ENCODE results near the gene URM1. TPM values are rescaled to one million over a fixed set of nuclear protein-coding genes. Genes with fewer than 3 reads are reported as not detected.
A peak's percentile ranks its signal among the peaks of the same experiment; 100 is the strongest.

Gene URM1
- total and polyA plus RNA-seq, 3 experiments from 2014 or later, result 56.3 to 108 (median 100) TPM

DNA sequence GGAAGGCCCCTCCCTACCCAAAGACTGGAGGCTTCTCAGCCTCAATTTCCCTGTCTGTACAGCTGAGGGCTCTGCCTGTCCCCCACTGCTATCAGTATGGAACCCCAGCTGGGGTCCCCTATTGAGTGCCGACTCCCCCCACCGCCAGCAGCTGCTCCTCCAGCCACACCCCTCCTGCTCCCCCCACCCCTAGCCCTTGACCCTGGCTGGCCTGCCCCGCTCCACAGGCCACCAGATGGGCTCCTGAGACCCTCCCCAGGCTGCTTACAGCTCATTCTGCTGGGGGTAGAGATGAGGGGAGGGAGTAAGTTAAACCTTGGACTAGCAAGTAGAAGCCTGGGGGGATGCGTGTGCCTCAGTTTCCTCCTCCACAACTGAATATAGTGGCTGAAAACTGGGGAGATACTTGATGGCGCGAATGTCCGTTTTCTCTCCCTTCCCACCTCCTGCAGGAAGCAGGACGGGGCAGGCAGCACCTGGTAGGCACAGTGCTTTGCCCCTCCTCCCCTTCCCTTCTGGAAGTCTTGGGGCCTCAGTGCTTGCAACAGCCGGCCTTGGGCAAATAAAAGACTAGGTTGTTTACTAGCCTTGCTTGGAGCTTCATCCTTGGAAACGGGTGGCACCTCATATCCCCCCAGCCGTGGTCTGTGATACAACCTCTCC is 19.1 kb downstream of the URM1 start:
- no peak overlapping the region for H3K4me3 ChIP-seq (ENCODE audit: low read length)
- no peaks in the 10 kb centered on the region for H3K27me3 Mint-ChIP-seq
- no peak overlapping the region for H3K4me3 Mint-ChIP-seq
- ChIA-PET POLR2A (no interaction called here), CTCF (interaction anchor here (1.4 kb wide), 1 partner anchor 30 kb away, joined by 4 read pairs; no protein-coding TSS in a partner anchor)
- H3K36me3 ChIP-seq (ENCODE audit: insufficient read depth, low read length), result peaks cover 32% of the 10 kb centered on the region
- no peaks in the 10 kb centered on the region for H3K27me3 ChIP-seq (ENCODE audit: insufficient read depth, low read length, poor library complexity, severe bottlenecking)
- peak overlapping the region in 1 of 8 donors; percentile 33 for H3K27ac Mint-ChIP-seq
- H3K4me1 ChIP-seq (ENCODE audit: insufficient read depth, low read length), result no peaks in the 10 kb centered on the region
- H3K9me3 Mint-ChIP-seq, result no peaks in the 10 kb centered on the region
- DNase-seq, result no peak
- no peak overlapping the region for H3K27ac ChIP-seq (ENCODE audit: low read depth, low read length)
- no peaks in the 10 kb centered on the region for H3K9me3 ChIP-seq (ENCODE audit: low read length)
- H3K4me1 Mint-ChIP-seq, result no peaks in the 10 kb centered on the region
- H3K36me3 Mint-ChIP-seq, result peaks cover 4 to 70% (median 6%) of the 10 kb centered on the region in 3 donors

DNA sequence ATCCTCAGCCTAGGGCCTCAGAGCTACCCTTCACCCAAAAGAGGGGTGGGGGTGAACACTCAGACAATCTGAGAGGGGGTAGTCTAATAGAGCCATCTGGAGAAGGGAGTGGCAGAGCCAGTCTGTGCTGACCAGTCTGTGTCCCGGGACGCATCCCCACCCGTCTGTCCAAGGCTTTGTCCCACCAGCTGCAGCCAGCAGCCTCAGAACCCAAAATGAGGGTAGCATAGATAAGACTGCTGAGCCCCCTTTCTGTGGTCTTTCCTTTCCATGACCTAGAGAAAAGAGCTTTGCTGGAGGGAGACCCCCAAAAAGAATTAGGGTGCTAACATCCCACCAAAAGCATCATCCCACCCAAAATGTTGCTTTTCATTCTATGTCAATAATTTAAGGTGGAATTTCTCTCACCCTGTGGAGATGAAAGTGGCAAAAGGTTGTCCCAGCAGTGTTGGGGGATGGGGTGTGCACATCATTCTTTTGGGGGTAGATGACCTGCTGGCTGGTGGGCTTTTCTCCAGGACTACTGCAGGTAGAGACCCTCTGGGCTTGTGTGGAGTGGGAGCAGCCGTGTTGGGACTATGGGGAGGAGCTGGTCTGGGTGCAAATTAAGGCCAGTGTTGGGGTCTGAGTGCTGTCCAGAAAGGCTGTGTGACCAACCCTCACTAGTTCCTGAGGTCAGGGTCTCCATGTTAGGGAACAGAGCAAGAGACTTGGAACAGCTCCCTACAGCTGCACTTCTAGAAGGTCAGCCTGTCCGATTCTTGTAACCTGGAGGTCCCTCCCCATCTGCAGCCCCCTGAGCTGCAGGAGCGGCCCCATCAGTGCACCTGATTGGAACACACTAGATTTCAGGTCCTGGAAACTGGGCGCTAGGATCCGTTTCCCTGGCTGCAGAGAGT is 19.9 kb downstream of the URM1 start:
- no peak for DNase-seq
- no peaks in the 10 kb centered on the region for H3K4me1 Mint-ChIP-seq
- no peaks in the 10 kb centered on the region for H3K9me3 Mint-ChIP-seq
- no peak overlapping the region for H3K4me3 Mint-ChIP-seq
- ChIA-PET POLR2A (no interaction called here), CTCF (interaction anchor here (1.4 kb wide), 1 partner anchor 29 kb away, joined by 4 read pairs; no protein-coding TSS in a partner anchor)
- H3K27ac Mint-ChIP-seq, result peak overlapping the region in 1 of 8 donors; percentile 33
- no peak overlapping the region for H3K27ac ChIP-seq (ENCODE audit: low read depth, low read length)
- H3K36me3 ChIP-seq (ENCODE audit: insufficient read depth, low read length), result peaks cover 28% of the 10 kb centered on the region
- H3K9me3 ChIP-seq (ENCODE audit: low read length), result no peaks in the 10 kb centered on the region
- H3K4me1 ChIP-seq (ENCODE audit: insufficient read depth, low read length), result no peaks in the 10 kb centered on the region
- no peaks in the 10 kb centered on the region for H3K27me3 Mint-ChIP-seq
- no peaks in the 10 kb centered on the region for H3K27me3 ChIP-seq (ENCODE audit: insufficient read depth, low read length, poor library complexity, severe bottlenecking)
- no peak overlapping the region for H3K4me3 ChIP-seq (ENCODE audit: low read length)
- peaks cover 4 to 66% (median 6%) of the 10 kb centered on the region in 3 donors for H3K36me3 Mint-ChIP-seq

DNA sequence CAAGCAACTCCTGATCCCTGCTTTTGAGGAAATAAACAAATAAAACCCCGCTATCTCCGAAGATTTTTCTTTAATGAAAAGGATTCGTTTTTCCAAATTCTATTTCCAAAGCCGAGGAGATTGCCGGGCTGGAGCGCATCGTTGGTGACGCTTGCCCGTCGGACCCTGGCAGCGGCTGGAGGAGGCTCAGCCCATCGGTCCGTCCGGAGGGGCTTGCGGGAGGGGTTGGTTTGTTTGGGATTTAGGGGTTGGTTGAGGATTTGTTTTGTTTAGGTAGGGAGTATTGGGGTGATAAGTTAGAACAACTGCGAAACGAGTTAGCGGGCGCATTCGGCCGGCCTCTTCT is 20.8 kb downstream of the URM1 start:
- H3K9me3 Mint-ChIP-seq, result no peaks in the 10 kb centered on the region
- Histone ChIP-seq H3K4me3 (ENCODE audit: low read length) (no peak overlapping the region), H3K27me3 (ENCODE audit: insufficient read depth, low read length, poor library complexity, severe bottlenecking) (no peaks in the 10 kb centered on the region), H3K4me1 (ENCODE audit: insufficient read depth, low read length) (no peaks in the 10 kb centered on the region), H3K36me3 (ENCODE audit: insufficient read depth, low read length) (peaks cover 28% of the 10 kb centered on the region), H3K9me3 (ENCODE audit: low read length) (no peaks in the 10 kb centered on the region), H3K27ac (ENCODE audit: low read depth, low read length) (no peak overlapping the region)
- CTCF ChIA-PET, result no interaction called here
- H3K27ac Mint-ChIP-seq, result no peak overlapping the region
- peaks cover 4 to 57% (median 6%) of the 10 kb centered on the region in 3 donors for H3K36me3 Mint-ChIP-seq
- no peak overlapping the region for H3K4me3 Mint-ChIP-seq
- peaks cover 0 to 1% (median under 1%) of the 10 kb centered on the region in 3 donors for H3K4me1 Mint-ChIP-seq
- POLR2A ChIA-PET, result no interaction called here
- no peak for DNase-seq
- no peaks in the 10 kb centered on the region for H3K27me3 Mint-ChIP-seq

DNA sequence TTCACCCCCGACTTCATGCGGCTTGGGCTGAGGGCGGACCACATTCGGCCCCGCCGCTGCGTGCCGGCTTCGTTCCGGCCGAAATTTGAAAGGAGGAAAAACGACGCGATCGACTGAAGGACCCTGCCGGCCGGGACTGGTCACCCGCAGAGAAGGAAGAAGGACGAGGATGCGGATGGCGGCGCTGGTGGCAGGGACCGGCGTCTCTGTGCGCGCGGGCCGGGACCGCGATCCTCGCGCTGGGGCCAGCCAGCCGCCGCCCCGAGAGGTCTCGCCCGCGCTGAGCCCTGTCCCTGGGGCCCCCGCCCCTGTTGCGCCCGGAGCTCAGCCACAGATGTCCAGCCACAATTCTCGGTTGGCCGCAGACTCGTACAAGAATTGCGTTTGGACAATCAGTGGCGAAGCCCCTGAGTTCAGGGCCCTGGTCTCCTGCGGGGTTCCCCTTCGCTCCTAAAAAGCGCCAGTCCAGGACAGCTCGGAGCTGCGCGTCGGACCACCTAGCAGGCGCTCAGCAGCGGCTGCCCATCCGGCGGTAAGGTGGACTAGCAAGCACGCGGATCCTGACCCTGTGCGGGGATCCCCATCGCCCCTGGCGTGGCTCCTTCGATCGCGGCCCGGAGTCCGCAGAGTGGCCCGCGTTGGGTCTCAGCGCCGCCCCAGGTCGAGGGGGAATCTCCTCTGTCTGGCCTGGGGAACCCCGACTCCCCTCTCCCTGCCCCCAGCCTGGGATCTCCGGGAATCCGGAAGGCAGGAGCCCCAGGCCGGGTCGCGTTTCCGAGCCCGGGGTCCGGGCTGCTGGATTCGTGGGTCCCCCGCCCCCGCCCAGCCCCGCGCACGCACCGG is 21.3 kb downstream of the URM1 start:
- no peak overlapping the region for H3K4me3 ChIP-seq (ENCODE audit: low read length)
- Mint-ChIP-seq H3K4me3 (no peak overlapping the region), H3K36me3 (peaks cover 4 to 55% (median 6%) of the 10 kb centered on the region in 3 donors), H3K27ac (peak overlapping the region in 1 of 8 donors; percentile 29), H3K27me3 (no peaks in the 10 kb centered on the region), H3K4me1 (peaks cover 0 to 6% (median 2%) of the 10 kb centered on the region in 3 donors), H3K9me3 (no peaks in the 10 kb centered on the region)
- peaks cover 23% of the 10 kb centered on the region for H3K36me3 ChIP-seq (ENCODE audit: insufficient read depth, low read length)
- H3K27me3 ChIP-seq (ENCODE audit: insufficient read depth, low read length, poor library complexity, severe bottlenecking), result no peaks in the 10 kb centered on the region
- no peak overlapping the region for H3K27ac ChIP-seq (ENCODE audit: low read depth, low read length)
- no peaks in the 10 kb centered on the region for H3K9me3 ChIP-seq (ENCODE audit: low read length)
- POLR2A ChIA-PET, result no interaction called here
- DNase-seq, result no peak
- H3K4me1 ChIP-seq (ENCODE audit: insufficient read depth, low read length), result no peaks in the 10 kb centered on the region
- CTCF ChIA-PET, result no interaction called here

DNA sequence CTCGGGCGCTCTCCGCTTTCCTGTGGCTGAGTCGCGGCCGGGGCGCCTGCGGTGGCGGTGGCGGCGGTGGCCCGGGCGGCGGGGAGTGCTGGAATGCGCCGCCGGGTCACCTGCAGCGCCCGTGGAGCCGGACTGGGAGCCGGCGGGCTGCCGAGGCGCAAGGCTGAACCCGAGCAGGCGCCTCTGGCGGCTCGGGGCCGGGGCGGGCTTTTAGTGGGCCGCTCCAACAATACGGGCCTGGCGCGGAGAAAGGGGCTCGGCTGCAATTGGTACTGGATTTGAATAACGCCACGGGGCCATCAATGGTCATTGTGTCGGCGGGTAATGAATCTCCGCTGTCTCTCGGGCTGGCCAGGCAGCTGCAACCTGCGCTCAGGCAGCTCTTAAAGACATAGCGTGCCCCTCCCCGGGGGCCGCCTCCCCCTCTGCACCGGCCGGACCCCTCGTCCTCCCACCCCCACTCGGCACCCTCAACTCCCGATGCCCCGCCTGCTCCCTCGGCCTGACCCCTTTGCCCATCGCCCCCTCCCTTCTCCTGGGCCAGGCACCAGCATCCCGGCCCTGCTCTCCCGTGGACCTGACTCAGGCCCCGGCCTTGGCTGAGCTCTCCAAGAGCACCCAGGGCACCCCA is 22.1 kb downstream of the URM1 start:
- Mint-ChIP-seq H3K4me3 (no peak overlapping the region), H3K27ac (no peak overlapping the region), H3K4me1 (peaks cover 0 to 6% (median 2%) of the 10 kb centered on the region in 3 donors), H3K27me3 (no peaks in the 10 kb centered on the region), H3K9me3 (no peaks in the 10 kb centered on the region), H3K36me3 (peaks cover 4 to 48% (median 6%) of the 10 kb centered on the region in 3 donors)
- ChIA-PET POLR2A (no interaction called here), CTCF (no interaction called here)
- Histone ChIP-seq H3K4me1 (ENCODE audit: insufficient read depth, low read length) (no peaks in the 10 kb centered on the region), H3K27ac (ENCODE audit: low read depth, low read length) (no peak overlapping the region), H3K4me3 (ENCODE audit: low read length) (no peak overlapping the region), H3K27me3 (ENCODE audit: insufficient read depth, low read length, poor library complexity, severe bottlenecking) (no peaks in the 10 kb centered on the region), H3K9me3 (ENCODE audit: low read length) (no peaks in the 10 kb centered on the region), H3K36me3 (ENCODE audit: insufficient read depth, low read length) (peaks cover 17% of the 10 kb centered on the region)
- DNase-seq, result no peak

DNA sequence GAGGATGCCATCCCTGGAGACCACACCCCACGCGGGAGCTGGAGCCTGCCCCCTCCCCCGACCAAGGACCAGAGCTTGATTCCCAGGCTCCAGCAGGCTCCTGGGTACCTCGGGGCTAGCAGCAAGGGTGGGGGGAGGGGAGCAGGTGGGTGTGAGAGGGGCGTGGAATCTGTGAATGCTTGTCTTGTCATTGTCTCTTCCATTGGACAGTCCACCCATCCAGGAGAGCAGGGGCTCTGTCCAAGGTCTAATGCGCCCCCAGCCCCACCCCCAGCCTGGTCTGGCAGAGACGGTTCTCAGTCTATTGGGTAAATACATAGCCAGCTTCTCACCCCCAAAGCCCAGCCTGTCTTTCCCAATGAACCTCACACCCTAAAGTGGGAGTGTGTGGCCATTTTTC is 22.8 kb downstream of the URM1 start:
- Histone ChIP-seq H3K4me3 (ENCODE audit: low read length) (no peak overlapping the region), H3K27me3 (ENCODE audit: insufficient read depth, low read length, poor library complexity, severe bottlenecking) (no peaks in the 10 kb centered on the region), H3K36me3 (ENCODE audit: insufficient read depth, low read length) (peaks cover 10% of the 10 kb centered on the region), H3K27ac (ENCODE audit: low read depth, low read length) (no peak overlapping the region), H3K4me1 (ENCODE audit: insufficient read depth, low read length) (no peaks in the 10 kb centered on the region), H3K9me3 (ENCODE audit: low read length) (no peaks in the 10 kb centered on the region)
- peaks cover 4 to 41% (median 6%) of the 10 kb centered on the region in 3 donors for H3K36me3 Mint-ChIP-seq
- no peak overlapping the region for H3K4me3 Mint-ChIP-seq
- H3K27me3 Mint-ChIP-seq, result no peaks in the 10 kb centered on the region
- ChIA-PET POLR2A (no interaction called here), CTCF (no interaction called here)
- no peaks in the 10 kb centered on the region for H3K9me3 Mint-ChIP-seq
- no peak for DNase-seq
- H3K4me1 Mint-ChIP-seq, result peaks cover 0 to 6% (median 2%) of the 10 kb centered on the region in 3 donors
- H3K27ac Mint-ChIP-seq, result peak overlapping the region in 1 of 8 donors; percentile 64

DNA sequence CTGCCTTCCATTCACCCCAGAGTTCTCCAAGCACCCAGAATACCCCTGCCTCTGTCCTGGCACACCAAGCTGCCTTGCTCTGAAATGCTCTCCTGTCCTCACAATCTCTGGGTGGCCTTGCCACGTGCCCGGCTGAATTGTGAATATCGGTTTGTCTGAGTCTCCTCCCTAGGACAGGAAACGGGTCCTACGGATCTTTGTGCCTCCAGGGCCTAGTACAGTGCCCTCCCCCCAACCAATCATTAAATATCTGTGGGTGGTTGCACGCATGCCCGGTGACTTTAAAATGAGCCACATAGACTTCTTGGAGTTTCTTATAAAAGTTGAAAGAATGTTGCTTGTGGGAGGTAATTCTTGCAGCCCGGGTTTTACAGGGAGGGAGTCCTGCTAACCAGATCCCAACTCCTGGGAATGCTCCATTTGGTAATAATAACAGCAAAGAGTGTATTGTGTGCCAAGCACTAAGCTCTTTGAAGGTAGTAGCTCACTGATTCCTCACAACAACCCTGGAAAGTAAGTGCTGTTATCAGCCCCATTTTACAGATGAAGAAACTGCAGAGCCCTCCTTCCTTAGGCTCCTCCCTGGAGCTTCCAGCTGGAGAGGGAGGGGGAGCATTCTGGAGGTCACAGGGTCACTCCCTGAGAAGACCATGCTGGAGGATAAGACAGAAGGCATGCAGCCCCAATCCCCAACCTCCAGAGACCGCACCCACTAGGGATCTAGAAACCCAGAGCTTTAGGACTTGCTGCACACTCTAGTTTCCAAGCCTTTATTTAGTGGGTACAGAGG is 23.4 kb downstream of the URM1 start:
- no peak for DNase-seq
- Mint-ChIP-seq H3K4me1 (peaks cover 0 to 6% (median 2%) of the 10 kb centered on the region in 3 donors), H3K27ac (peak overlapping the region in 1 of 8 donors; percentile 64), H3K4me3 (no peak overlapping the region), H3K9me3 (no peaks in the 10 kb centered on the region), H3K36me3 (peaks cover 4 to 37% (median 6%) of the 10 kb centered on the region in 3 donors), H3K27me3 (no peaks in the 10 kb centered on the region)
- H3K27ac ChIP-seq (ENCODE audit: low read depth, low read length), result no peak overlapping the region
- no peaks in the 10 kb centered on the region for H3K9me3 ChIP-seq (ENCODE audit: low read length)
- peaks cover 8% of the 10 kb centered on the region for H3K36me3 ChIP-seq (ENCODE audit: insufficient read depth, low read length)
- ChIA-PET POLR2A (no interaction called here), CTCF (no interaction called here)
- no peak overlapping the region for H3K4me3 ChIP-seq (ENCODE audit: low read length)
- no peaks in the 10 kb centered on the region for H3K27me3 ChIP-seq (ENCODE audit: insufficient read depth, low read length, poor library complexity, severe bottlenecking)
- no peaks in the 10 kb centered on the region for H3K4me1 ChIP-seq (ENCODE audit: insufficient read depth, low read length)
